Measurements from ENCODE around the gene CEP170.

DNA sequence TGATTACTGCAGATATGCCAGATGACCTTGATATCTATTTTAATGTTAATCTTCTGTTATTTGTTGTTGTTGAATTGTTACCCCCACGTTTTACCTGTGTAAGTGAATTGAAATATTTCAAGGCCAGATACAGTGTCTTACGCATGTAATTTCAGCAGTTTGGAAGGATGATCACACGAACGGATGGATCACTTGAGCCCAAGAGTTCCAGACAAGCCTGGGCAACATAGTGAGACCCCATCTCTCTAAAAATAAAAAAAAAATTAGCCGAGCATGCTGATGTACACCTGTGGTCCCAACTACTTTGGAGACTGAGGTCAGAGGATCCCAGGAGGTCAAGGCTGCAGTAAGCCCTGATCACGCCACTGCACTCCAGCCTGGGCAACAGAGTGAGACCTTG is 33.0 kb upstream of the CEP170 start:
- TF ChIP-seq EP300 (conservative IDR thresholded peaks at IDR 0.05; ENCODE audit: poor library complexity, severe bottlenecking) (no peak), EZH2 (IDR thresholded peaks at IDR 0.05; ENCODE audit: borderline replicate concordance, insufficient read depth, low read length, poor library complexity, severe bottlenecking) (no peak), SMC3 (conservative IDR thresholded peaks at IDR 0.05; ENCODE audit: poor library complexity) (no peak), MXI1 (conservative IDR thresholded peaks at IDR 0.05; ENCODE audit: poor library complexity, severe bottlenecking) (no peak), TAF1 (IDR thresholded peaks at IDR 0.05; ENCODE audit: low read depth) (no peak), POLR2AphosphoS5 (IDR thresholded peaks at IDR 0.05) (no peak)
- TF ChIP-seq, protein P1, sequence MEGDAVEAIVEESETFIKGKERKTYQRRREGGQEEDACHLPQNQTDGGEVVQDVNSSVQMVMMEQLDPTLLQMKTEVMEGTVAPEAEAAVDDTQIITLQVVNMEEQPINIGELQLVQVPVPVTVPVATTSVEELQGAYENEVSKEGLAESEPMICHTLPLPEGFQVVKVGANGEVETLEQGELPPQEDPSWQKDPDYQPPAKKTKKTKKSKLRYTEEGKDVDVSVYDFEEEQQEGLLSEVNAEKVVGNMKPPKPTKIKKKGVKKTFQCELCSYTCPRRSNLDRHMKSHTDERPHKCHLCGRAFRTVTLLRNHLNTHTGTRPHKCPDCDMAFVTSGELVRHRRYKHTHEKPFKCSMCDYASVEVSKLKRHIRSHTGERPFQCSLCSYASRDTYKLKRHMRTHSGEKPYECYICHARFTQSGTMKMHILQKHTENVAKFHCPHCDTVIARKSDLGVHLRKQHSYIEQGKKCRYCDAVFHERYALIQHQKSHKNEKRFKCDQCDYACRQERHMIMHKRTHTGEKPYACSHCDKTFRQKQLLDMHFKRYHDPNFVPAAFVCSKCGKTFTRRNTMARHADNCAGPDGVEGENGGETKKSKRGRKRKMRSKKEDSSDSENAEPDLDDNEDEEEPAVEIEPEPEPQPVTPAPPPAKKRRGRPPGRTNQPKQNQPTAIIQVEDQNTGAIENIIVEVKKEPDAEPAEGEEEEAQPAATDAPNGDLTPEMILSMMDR (IDR thresholded peaks at IDR 0.05; ENCODE audit: poor library complexity, severe bottlenecking) = no peak
- TF ChIP-seq, protein P2, sequence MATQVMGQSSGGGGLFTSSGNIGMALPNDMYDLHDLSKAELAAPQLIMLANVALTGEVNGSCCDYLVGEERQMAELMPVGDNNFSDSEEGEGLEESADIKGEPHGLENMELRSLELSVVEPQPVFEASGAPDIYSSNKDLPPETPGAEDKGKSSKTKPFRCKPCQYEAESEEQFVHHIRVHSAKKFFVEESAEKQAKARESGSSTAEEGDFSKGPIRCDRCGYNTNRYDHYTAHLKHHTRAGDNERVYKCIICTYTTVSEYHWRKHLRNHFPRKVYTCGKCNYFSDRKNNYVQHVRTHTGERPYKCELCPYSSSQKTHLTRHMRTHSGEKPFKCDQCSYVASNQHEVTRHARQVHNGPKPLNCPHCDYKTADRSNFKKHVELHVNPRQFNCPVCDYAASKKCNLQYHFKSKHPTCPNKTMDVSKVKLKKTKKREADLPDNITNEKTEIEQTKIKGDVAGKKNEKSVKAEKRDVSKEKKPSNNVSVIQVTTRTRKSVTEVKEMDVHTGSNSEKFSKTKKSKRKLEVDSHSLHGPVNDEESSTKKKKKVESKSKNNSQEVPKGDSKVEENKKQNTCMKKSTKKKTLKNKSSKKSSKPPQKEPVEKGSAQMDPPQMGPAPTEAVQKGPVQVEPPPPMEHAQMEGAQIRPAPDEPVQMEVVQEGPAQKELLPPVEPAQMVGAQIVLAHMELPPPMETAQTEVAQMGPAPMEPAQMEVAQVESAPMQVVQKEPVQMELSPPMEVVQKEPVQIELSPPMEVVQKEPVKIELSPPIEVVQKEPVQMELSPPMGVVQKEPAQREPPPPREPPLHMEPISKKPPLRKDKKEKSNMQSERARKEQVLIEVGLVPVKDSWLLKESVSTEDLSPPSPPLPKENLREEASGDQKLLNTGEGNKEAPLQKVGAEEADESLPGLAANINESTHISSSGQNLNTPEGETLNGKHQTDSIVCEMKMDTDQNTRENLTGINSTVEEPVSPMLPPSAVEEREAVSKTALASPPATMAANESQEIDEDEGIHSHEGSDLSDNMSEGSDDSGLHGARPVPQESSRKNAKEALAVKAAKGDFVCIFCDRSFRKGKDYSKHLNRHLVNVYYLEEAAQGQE (IDR thresholded peaks at IDR 0.05; ENCODE audit: borderline replicate concordance) = no peak
